Mesothelial cell of epicardium (in vitro differentiated cells): Measurements from ENCODE around the gene ADGRL3. TPM values are rescaled to one million over a fixed set of nuclear protein-coding genes. Genes with fewer than 3 reads are reported as not detected.

Experiments used
- DNase-seq, 2 experiments: peaks; one replicate each; pipeline ENCODE4 v3.0.0; 2021; ENCODE audit warnings: low spot score in 2 of 2; ENCODE audit not compliant: unreplicated experiment in 2 of 2
- H3K27ac Mint-ChIP-seq: 2 replicates; pipeline ENCODE4 v1.8.0; 2021; ENCODE audit warnings: mixed read lengths
- H3K27me3 Mint-ChIP-seq: 2 replicates; pipeline ENCODE4 v1.8.0; 2021; ENCODE audit warnings: low read depth, mixed read lengths
- H3K36me3 Mint-ChIP-seq: 2 replicates; pipeline ENCODE4 v1.8.0; 2021; ENCODE audit warnings: mixed read lengths
- H3K4me1 Mint-ChIP-seq: 2 replicates; pipeline ENCODE4 v1.8.0; 2021; ENCODE audit warnings: mixed read lengths
- H3K4me3 Mint-ChIP-seq: 2 replicates; pipeline ENCODE4 v1.8.0; 2021; ENCODE audit warnings: mild to moderate bottlenecking, moderate library complexity, mixed read lengths
- H3K9me3 Mint-ChIP-seq: 2 replicates; pipeline ENCODE4 v1.8.0; 2021; ENCODE audit warnings: mixed read lengths
- CTCF ChIP-seq: fragments of 200-600 bp; sonication (generic); IDR thresholded peaks from one replicate; pipeline ENCODE4 v1.5.0; 2021; ENCODE audit warnings: antibody characterized with exemption; ENCODE audit not compliant: unreplicated experiment
- total RNA-seq: library from RNA; stranded (reverse); gene quantifications from 3 replicates; pipeline ENCODE4 v1.2.1, GENCODE V29; 2021

Gene ADGRL3
- total RNA-seq, 1 donor from 2014 or later = 68.3 TPM

- H3K4me1 Mint-ChIP-seq = peaks cover 41% of the 10 kb centered on the region
- no peaks in the 10 kb centered on the region for H3K36me3 Mint-ChIP-seq
- DNase-seq = no peak
- H3K9me3 Mint-ChIP-seq = peaks cover 4% of the 10 kb centered on the region
- no peak overlapping the region for H3K4me3 Mint-ChIP-seq
- H3K27me3 Mint-ChIP-seq = no peaks in the 10 kb centered on the region
- no peak overlapping the region for H3K27ac Mint-ChIP-seq
- TF ChIP-seq CTCF = no peak
These were observed 321.3 kb downstream of the ADGRL3 start for GRCh38 chr4:61521451-61521850.

GRCh38 chr4:61522312-61522711 lies 322.2 kb downstream of the ADGRL3 start:
- Mint-ChIP-seq H3K4me1 (peaks cover 39% of the 10 kb centered on the region), H3K4me3 (no peak overlapping the region), H3K9me3 (peaks cover 4% of the 10 kb centered on the region), H3K27ac (no peak overlapping the region), H3K36me3 (no peaks in the 10 kb centered on the region), H3K27me3 (no peaks in the 10 kb centered on the region)
- TF ChIP-seq CTCF = no peak
- no peak for DNase-seq

- H3K27me3 Mint-ChIP-seq = no peaks in the 10 kb centered on the region
- H3K4me1 Mint-ChIP-seq = peaks cover 41% of the 10 kb centered on the region
- no peak overlapping the region for H3K4me3 Mint-ChIP-seq
- no peak for DNase-seq
- H3K36me3 Mint-ChIP-seq = peaks cover 6% of the 10 kb centered on the region
- no peak for TF ChIP-seq CTCF
- no peak overlapping the region for H3K27ac Mint-ChIP-seq
- H3K9me3 Mint-ChIP-seq = peaks cover 4% of the 10 kb centered on the region
These were observed 327.8 kb downstream of the ADGRL3 start for GRCh38 chr4:61527888-61528287.

- TF ChIP-seq CTCF = no peak
- DNase-seq = no peak
- Mint-ChIP-seq H3K27ac (no peak overlapping the region), H3K9me3 (peaks cover 4% of the 10 kb centered on the region), H3K4me3 (no peak overlapping the region), H3K4me1 (peaks cover 47% of the 10 kb centered on the region), H3K27me3 (no peaks in the 10 kb centered on the region), H3K36me3 (peaks cover 6% of the 10 kb centered on the region)
These were observed 328.5 kb downstream of the ADGRL3 start for GRCh38 chr4:61528595-61528994.

GRCh38 chr4:61531188-61531587 lies 331.1 kb downstream of the ADGRL3 start:
- H3K27me3 Mint-ChIP-seq = no peaks in the 10 kb centered on the region
- H3K4me1 Mint-ChIP-seq = peaks cover 40% of the 10 kb centered on the region
- no peak for DNase-seq
- no peak for TF ChIP-seq CTCF
- peak overlapping the region; percentile 73 for H3K27ac Mint-ChIP-seq
- H3K4me3 Mint-ChIP-seq = no peak overlapping the region
- H3K9me3 Mint-ChIP-seq = peaks cover 25% of the 10 kb centered on the region
- peaks cover 23% of the 10 kb centered on the region for H3K36me3 Mint-ChIP-seq
